ENCODE data around the gene PRUNE1.

The PRUNE1 gene

GRCh38 chr1:151036356-151036755, 28.1 kb downstream of the PRUNE1 start, which contains the start of gene BNIPL:
Gene BNIPL (plus strand): TSS chr1:151036586. CDS start chr1:151036726, 140 bp downstream.
- intact Hi-C loops (cut with micrococcal nuclease) = no loop called here
- H3K27ac Mint-ChIP-seq = peak within 1 kb of the TSS; percentile 4
- peaks cover 16% of the 10 kb centered on the region for H3K4me1 Mint-ChIP-seq (ENCODE audit: low read depth)
- H3K36me3 Mint-ChIP-seq (ENCODE audit: low read depth) = peaks cover 25% of the 10 kb centered on the region
- no peak within 1 kb of the TSS for H3K4me3 Mint-ChIP-seq
- H3K9me3 Mint-ChIP-seq = no peaks in the 10 kb centered on the region
- H3K27me3 Mint-ChIP-seq = no peaks in the 10 kb centered on the region

DNA sequence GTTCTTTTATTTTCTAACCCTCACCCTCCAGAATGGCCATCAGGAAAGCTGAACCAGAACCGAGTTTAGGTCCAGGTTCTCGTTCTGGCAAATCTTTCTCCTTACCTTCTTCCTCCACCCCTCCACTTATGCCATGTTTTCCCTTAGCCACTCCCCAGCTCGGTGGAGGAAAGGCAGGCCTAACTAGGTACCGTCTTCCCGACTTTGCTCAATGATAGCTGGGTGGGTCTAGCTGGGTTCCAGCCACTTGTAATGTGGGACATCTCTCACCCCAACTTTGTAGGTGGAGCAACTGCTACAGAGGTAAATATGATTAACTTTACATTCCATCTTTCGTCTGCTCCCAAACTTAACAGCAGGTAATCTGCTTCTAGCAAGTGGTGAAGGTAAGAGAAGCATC, 28.8 kb downstream of the PRUNE1 start:
- Mint-ChIP-seq H3K36me3 (ENCODE audit: low read depth) (peaks cover 22% of the 10 kb centered on the region), H3K9me3 (no peaks in the 10 kb centered on the region), H3K27ac (peak overlapping the region; percentile 4), H3K27me3 (no peaks in the 10 kb centered on the region), H3K4me3 (no peak overlapping the region), H3K4me1 (ENCODE audit: low read depth) (peaks cover 16% of the 10 kb centered on the region)
- intact Hi-C loops (cut with micrococcal nuclease) = no loop called here

DNA sequence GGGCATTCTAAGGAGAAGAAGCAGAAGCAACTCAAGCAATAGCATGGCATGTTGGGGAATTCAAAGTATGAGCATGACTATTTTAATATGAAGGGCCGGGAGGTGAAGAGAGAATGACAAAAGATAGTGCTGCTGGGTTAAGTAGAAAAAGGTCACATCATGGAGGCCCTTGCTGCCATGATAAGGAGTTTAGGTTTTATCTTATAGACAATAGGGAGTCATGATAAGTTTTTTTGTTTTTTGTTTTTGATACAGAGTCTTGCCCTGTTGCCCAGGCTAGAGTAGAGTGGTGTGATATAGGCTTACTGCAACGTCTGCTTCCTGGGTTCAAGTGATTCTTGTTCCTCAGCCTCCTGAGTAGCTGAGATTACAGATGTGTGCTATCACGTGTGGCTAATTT, 31.3 kb downstream of the PRUNE1 start:
- H3K4me1 Mint-ChIP-seq (ENCODE audit: low read depth) = peaks cover 5% of the 10 kb centered on the region
- H3K4me3 Mint-ChIP-seq = no peak overlapping the region
- no peaks in the 10 kb centered on the region for H3K27me3 Mint-ChIP-seq

DNA sequence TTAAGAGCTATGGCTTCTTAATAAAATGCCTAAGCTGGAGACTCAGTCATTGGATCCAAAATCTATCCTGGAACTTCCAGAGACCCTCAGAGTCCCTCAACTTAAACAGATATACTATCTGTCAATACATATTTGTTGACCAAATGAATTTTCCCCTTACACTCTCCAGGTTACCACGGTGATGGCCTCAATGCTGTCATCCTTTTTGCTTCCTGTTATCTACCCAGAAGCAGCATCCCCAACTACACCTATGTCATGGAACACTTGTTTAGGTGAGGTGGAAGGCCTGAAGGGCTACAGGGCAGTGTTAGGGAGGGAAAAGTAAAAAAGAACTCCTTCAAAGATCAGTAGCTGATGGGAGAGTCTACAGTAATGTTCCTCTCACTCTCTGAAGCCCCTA, 34.9 kb downstream of the PRUNE1 start:
- Mint-ChIP-seq H3K36me3 (ENCODE audit: low read depth) (peaks cover 6% of the 10 kb centered on the region), H3K4me1 (ENCODE audit: low read depth) (peaks cover 21% of the 10 kb centered on the region), H3K4me3 (no peak overlapping the region), H3K9me3 (no peaks in the 10 kb centered on the region), H3K27me3 (peaks cover 18% of the 10 kb centered on the region), H3K27ac (no peak overlapping the region)
- intact Hi-C loops (cut with micrococcal nuclease) = no loop called here

More for the DNA sequence above, 31.3 kb downstream of the PRUNE1 start:
- intact Hi-C loops (cut with micrococcal nuclease) = no loop called here
- Mint-ChIP-seq H3K27ac (no peak overlapping the region), H3K36me3 (ENCODE audit: low read depth) (peaks cover 14% of the 10 kb centered on the region), H3K9me3 (no peaks in the 10 kb centered on the region)

- H3K36me3 Mint-ChIP-seq (ENCODE audit: low read depth) = peaks cover 27% of the 10 kb centered on the region
- intact Hi-C loops (cut with micrococcal nuclease) = no loop called here
- H3K4me3 Mint-ChIP-seq = peak within 1 kb of the TSS; percentile 87
- H3K9me3 Mint-ChIP-seq = no peaks in the 10 kb centered on the region
- H3K4me1 Mint-ChIP-seq (ENCODE audit: low read depth) = peaks cover 40% of the 10 kb centered on the region
- peak within 1 kb of the TSS; percentile 59 for H3K27ac Mint-ChIP-seq
- peaks cover 18% of the 10 kb centered on the region for H3K27me3 Mint-ChIP-seq
Observed at GRCh38 chr1:151047591-151047924, 39.3 kb downstream of the PRUNE1 start, which contains the start of gene C1orf56. Gene C1orf56 (plus strand): TSS chr1:151047751. CDS start chr1:151047848, 97 bp downstream.

DNA sequence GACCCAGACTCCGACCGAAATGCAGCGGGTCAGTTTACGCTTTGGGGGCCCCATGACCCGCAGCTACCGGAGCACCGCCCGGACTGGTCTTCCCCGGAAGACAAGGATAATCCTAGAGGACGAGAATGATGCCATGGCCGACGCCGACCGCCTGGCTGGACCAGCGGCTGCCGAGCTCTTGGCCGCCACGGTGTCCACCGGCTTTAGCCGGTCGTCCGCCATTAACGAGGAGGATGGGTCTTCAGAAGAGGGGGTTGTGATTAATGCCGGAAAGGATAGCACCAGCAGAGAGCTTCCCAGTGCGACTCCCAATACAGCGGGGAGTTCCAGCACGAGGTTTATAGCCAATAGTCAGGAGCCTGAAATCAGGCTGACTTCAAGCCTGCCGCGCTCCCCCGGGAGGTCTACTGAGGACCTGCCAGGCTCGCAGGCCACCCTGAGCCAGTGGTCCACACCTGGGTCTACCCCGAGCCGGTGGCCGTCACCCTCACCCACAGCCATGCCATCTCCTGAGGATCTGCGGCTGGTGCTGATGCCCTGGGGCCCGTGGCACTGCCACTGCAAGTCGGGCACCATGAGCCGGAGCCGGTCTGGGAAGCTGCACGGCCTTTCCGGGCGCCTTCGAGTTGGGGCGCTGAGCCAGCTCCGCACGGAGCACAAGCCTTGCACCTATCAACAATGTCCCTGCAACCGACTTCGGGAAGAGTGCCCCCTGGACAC, 39.8 kb downstream of the PRUNE1 start:
- no peaks in the 10 kb centered on the region for H3K9me3 Mint-ChIP-seq
- peaks cover 32% of the 10 kb centered on the region for H3K36me3 Mint-ChIP-seq (ENCODE audit: low read depth)
- intact Hi-C loops (cut with micrococcal nuclease) = no loop called here
- peaks cover 44% of the 10 kb centered on the region for H3K4me1 Mint-ChIP-seq (ENCODE audit: low read depth)
- peaks cover 18% of the 10 kb centered on the region for H3K27me3 Mint-ChIP-seq
- peak overlapping the region; percentile 87 for H3K4me3 Mint-ChIP-seq
- H3K27ac Mint-ChIP-seq = peak overlapping the region; percentile 59

- H3K27ac Mint-ChIP-seq = peak overlapping the region; percentile 59
- H3K9me3 Mint-ChIP-seq = no peaks in the 10 kb centered on the region
- peaks cover 18% of the 10 kb centered on the region for H3K27me3 Mint-ChIP-seq
- peaks cover 47% of the 10 kb centered on the region for H3K4me1 Mint-ChIP-seq (ENCODE audit: low read depth)
- intact Hi-C loops (cut with micrococcal nuclease) = no loop called here
- peaks cover 37% of the 10 kb centered on the region for H3K36me3 Mint-ChIP-seq (ENCODE audit: low read depth)
- peak overlapping the region; percentile 87 for H3K4me3 Mint-ChIP-seq
Observed at GRCh38 chr1:151048645-151049032, 40.4 kb downstream of the PRUNE1 start.

- Mint-ChIP-seq H3K27ac (no peak overlapping the region), H3K9me3 (no peaks in the 10 kb centered on the region), H3K4me1 (ENCODE audit: low read depth) (peaks cover 47% of the 10 kb centered on the region), H3K36me3 (ENCODE audit: low read depth) (peaks cover 46% of the 10 kb centered on the region), H3K27me3 (peaks cover 18% of the 10 kb centered on the region), H3K4me3 (no peak overlapping the region)
- intact Hi-C loops (cut with micrococcal nuclease) = no loop called here
Observed at GRCh38 chr1:151049458-151049857, 41.2 kb downstream of the PRUNE1 start.

DNA sequence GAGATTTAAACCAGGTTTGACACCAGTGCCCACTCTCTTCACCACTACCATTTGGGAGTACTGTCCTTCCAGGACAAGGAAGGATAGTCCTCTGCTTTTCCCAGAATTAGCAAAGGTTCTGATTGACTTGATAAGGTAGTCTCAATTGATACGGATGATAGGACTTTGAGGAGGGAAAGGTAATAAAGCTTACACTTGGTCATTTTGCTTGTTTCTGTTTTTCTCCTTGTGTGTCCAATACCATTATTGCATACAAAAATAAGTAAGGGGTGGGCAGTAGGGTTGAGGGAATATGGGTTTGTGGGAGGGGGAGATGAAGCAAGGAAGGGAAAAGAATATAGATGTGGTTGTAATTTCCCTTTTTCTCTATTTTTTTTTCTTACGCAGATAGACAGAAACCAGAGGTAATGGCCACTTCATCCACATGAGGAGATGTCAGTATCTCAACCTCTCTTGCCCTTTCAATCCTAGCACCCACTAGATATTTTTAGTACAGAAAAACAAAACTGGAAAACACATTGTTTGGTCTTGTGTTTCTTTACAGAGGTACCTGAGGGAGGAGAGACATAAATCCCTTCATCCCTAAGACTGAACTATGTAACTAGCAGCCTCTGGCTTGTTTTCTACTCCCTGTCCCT, 41.9 kb downstream of the PRUNE1 start:
- Mint-ChIP-seq H3K4me3 (no peak overlapping the region), H3K4me1 (ENCODE audit: low read depth) (peaks cover 53% of the 10 kb centered on the region), H3K9me3 (no peaks in the 10 kb centered on the region), H3K27me3 (peaks cover 18% of the 10 kb centered on the region), H3K27ac (no peak overlapping the region), H3K36me3 (ENCODE audit: low read depth) (peaks cover 53% of the 10 kb centered on the region)
- intact Hi-C loops (cut with micrococcal nuclease) = no loop called here

DNA sequence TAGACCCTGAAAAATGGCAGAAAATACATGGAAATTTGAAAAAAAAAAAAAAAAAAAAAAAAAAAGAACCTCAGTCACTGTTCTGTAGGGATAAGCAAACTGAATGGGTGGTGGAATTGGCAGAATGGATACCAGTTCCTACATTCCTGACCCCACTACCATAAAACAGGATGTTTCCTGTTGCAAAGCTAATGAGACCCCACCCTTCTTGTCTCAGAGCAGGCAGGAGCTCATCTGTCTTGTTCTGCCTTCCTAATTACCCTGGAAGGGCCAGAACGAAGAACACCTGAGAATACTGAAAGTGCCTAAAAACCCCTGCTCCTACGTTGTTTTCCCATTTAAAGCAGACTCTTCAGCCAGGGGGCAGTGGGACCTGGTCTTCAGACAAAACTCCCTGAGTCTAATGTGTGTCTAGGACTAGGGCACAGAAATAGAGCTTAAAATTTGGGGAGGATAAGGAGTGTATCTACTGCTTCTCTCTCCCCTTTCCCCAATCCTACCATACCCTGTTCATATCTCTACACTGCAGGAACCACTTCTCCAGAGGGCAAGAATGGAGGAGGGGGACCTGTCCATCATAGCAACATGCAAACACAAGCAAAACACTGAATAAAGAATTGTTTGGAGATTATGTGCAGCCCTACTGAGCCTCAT, 43.2 kb downstream of the PRUNE1 start:
- peaks cover 15% of the 10 kb centered on the region for H3K27me3 Mint-ChIP-seq
- H3K4me1 Mint-ChIP-seq (ENCODE audit: low read depth) = peaks cover 55% of the 10 kb centered on the region
- peaks cover 65% of the 10 kb centered on the region for H3K36me3 Mint-ChIP-seq (ENCODE audit: low read depth)
- H3K9me3 Mint-ChIP-seq = no peaks in the 10 kb centered on the region
- intact Hi-C loops (cut with micrococcal nuclease) = no loop called here
- H3K27ac Mint-ChIP-seq = no peak overlapping the region
- H3K4me3 Mint-ChIP-seq = no peak overlapping the region

DNA sequence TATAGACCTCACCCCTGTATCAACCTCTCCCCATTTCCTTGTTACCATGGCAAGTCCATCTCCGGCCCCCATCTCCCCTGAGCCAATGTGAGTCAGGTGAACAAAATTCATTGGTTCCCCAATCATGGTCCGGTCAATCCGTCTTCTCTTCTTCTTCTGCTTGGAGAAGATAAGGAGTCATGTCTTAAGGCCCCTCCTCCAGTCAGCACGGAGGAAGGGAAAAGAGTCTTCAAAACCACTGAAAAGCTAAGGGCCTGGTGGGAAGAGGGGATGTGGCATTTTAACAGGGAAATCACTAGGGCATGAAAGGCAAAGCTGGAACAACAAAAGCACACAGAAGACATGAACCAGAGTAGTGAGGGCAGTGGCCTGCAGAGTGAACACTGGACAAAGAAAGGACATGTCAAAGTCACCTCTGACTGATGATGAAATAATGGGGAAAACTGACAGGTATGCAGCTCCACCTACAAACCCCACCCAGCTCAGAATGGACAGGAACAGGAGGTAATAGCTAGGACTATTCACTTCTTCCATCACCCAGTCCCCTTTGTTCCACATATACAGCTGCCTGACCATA, 46.8 kb downstream of the PRUNE1 start:
- Mint-ChIP-seq H3K36me3 (ENCODE audit: low read depth) (peaks cover 90% of the 10 kb centered on the region), H3K4me1 (ENCODE audit: low read depth) (peaks cover 61% of the 10 kb centered on the region), H3K27ac (no peak overlapping the region), H3K9me3 (no peaks in the 10 kb centered on the region), H3K4me3 (no peak overlapping the region), H3K27me3 (no peaks in the 10 kb centered on the region)
- intact Hi-C loops (cut with micrococcal nuclease) = loop anchor here (5.0 kb wide), 1 partner anchor 33 kb away; no protein-coding TSS in a partner anchor

- H3K9me3 Mint-ChIP-seq = no peaks in the 10 kb centered on the region
- H3K27ac Mint-ChIP-seq = no peak overlapping the region
- intact Hi-C loops (cut with micrococcal nuclease) = loop anchor here (5.0 kb wide), 1 partner anchor 33 kb away; no protein-coding TSS in a partner anchor
- H3K4me3 Mint-ChIP-seq = peak overlapping the region; percentile 86
- peaks cover 85% of the 10 kb centered on the region for H3K36me3 Mint-ChIP-seq (ENCODE audit: low read depth)
- H3K4me1 Mint-ChIP-seq (ENCODE audit: low read depth) = peaks cover 66% of the 10 kb centered on the region
- H3K27me3 Mint-ChIP-seq = no peaks in the 10 kb centered on the region
Observed at GRCh38 chr1:151055581-151055980, 47.3 kb downstream of the PRUNE1 start.

DNA sequence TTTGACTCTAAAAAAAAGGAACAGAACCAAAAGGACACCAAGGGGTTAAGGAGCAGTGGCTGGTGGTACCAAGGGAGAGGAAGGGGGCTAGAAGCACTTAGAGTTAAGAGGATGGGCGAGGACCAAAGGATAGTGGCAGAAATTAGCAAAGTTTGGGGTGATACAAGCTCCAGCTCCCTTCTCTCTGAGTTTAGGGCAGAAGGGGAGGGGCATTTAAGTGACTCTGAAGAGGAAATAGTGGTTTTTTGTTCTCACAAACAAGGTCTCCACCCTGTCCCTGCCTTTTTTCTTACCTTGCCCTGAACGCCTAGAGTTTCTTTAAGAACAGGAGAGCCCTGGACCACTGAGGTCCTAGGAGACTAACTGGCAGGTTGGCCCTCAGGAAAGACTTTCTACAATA, 47.9 kb downstream of the PRUNE1 start:
- intact Hi-C loops (cut with micrococcal nuclease) = loop anchor here (5.0 kb wide), 1 partner anchor 34 kb away; no protein-coding TSS in a partner anchor
- peaks cover 83% of the 10 kb centered on the region for H3K36me3 Mint-ChIP-seq (ENCODE audit: low read depth)
- H3K9me3 Mint-ChIP-seq = no peaks in the 10 kb centered on the region
- H3K27me3 Mint-ChIP-seq = no peaks in the 10 kb centered on the region
- no peak overlapping the region for H3K27ac Mint-ChIP-seq
- H3K4me3 Mint-ChIP-seq = peak overlapping the region; percentile 86
- peaks cover 72% of the 10 kb centered on the region for H3K4me1 Mint-ChIP-seq (ENCODE audit: low read depth)

DNA sequence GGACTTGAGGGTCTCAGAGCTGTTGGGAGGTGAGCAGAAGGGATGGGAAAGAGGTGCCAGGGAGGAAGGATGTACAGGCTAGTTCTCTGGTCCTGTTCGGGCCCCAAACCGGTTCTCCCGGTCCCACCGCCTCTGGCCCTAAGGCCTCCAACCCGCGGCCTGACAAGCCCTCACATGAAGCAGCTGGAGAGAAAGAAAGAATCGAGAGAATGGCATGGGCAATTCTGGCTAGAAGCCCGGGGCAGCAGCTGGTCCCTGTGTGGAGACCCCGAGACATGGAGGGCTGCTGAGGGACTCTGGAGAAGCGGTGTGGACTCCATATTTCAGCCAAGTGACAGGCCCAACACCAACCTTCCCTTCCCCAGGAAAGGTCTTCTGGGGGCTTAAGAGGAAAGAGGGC, 50.4 kb downstream of the PRUNE1 start:
- no peaks in the 10 kb centered on the region for H3K27me3 Mint-ChIP-seq
- intact Hi-C loops (cut with micrococcal nuclease) = loop anchor here (5.0 kb wide), 1 partner anchor 36 kb away; no protein-coding TSS in a partner anchor
- H3K9me3 Mint-ChIP-seq = no peaks in the 10 kb centered on the region
- peaks cover 59% of the 10 kb centered on the region for H3K36me3 Mint-ChIP-seq (ENCODE audit: low read depth)
- H3K4me3 Mint-ChIP-seq = peak overlapping the region; percentile 86
- peaks cover 57% of the 10 kb centered on the region for H3K4me1 Mint-ChIP-seq (ENCODE audit: low read depth)
- peak overlapping the region; percentile 95 for H3K27ac Mint-ChIP-seq

Measured in dendritic cell treated with granulocyte-macrophage colony-stimulating factor and Interleukin-4, amounts not matched to agents 40 ng/mL and 50 ng/mL, for 4 days (primary cell).